HS-5 (cell line): ENCODE measurements around the gene CD207.
A peak's percentile ranks its signal among the peaks of the same experiment; 100 is the strongest.

Experiments
- DNase-seq: peaks from one replicate; pipeline ENCODE4 v3.0.0-alpha.2; 2012; ENCODE audit warnings: low read depth

CD207 gene

DNA sequence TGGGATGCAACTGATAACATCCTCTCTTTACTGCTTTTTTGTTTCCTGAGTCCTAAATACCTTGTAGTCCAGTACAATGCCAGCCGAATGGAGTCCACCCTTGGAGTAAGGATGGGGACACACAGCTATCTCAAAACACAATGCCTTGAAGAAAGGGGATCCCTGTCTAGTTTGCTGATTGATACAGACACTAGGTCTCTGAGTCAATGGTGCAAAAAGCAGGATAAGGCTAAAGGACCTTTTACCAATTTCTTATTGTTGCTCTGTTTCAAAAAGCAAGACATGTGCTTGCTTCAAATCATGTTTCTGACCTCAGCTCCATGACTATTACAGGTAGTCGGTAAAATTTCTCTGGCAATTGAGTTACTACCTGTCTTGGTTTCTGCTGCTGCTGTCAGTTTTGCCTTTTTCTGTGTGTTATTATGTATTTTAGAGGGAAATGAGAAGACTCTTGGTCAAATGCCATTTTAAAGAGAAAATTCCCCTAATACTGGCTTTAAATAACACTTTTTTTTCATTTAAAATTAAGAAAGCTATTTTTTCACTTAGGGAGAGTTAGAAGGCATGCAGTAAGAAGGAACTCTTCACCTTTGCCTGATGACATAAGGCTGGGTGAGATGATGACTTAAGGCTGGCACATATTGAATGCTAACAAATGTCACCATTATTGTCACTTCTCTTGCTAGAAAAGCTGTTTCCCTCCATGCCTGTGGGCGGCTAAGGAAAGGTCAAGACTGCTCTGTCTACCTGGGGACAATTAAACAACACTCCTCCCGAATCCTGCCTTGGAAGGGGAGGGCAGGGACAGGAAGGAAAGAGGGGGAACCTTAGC is 40.2 kb downstream of the CD207 start:
- DNase-seq = no peak

DNA sequence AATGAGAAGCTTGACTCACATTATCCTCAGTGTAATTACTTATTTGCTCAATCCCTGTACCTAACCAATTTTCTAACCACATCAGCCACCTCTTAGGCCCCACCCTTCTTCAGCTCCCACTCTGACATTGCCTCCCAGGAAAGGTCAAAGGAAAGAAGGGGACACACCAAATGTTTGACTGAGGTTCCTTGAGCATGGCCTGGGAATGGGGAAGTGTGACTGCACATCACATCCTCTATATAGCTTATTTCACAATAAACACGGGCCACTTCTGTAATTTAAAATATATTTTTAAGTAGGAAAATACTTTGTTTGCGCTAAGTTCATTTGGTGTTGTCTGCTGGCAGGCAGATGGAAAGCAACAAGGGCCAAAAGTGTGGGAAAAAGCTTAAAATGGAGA is 42.2 kb downstream of the CD207 start:
- no peak for DNase-seq

DNA sequence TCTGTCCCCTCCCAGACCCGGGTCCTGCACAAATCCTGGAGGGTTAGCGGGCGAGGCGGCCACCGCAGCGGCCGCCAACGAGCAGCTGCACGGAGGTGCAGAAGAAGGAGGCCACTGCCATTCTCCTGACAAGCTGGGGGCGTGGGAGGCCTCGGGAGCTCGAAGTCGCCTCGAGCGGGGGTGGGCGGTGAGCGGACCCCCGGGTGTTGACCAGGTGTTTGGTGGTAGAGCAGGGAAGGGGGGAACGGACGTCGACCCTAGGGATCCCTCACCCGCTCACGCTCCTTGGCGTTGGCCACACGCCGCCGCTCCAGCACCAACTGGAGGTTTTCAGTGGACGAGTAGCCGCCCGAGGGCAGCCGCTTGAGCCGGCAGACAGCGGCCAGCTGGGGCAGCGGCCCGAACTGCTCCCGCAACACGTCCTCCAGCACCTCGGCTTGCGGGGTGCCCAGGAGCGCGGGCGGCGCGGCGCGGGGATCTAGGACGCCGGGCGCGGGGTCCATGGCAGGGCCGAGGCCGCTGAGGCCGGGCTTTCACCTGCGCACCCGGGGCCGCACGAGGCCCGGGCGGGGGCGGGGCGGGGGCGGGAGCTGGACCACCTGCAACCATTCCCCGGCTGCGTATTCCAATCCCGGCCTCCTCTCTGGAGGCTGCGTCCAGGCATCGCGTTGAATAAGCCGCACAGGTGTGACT is 45.3 kb downstream of the CD207 start, which contains the start of gene FIGLA:
TSS of gene FIGLA (minus strand) at position 508 of the 693 bp plus-strand sequence. CDS start at position 503, 5 bp downstream.
- no peak for DNase-seq

DNA sequence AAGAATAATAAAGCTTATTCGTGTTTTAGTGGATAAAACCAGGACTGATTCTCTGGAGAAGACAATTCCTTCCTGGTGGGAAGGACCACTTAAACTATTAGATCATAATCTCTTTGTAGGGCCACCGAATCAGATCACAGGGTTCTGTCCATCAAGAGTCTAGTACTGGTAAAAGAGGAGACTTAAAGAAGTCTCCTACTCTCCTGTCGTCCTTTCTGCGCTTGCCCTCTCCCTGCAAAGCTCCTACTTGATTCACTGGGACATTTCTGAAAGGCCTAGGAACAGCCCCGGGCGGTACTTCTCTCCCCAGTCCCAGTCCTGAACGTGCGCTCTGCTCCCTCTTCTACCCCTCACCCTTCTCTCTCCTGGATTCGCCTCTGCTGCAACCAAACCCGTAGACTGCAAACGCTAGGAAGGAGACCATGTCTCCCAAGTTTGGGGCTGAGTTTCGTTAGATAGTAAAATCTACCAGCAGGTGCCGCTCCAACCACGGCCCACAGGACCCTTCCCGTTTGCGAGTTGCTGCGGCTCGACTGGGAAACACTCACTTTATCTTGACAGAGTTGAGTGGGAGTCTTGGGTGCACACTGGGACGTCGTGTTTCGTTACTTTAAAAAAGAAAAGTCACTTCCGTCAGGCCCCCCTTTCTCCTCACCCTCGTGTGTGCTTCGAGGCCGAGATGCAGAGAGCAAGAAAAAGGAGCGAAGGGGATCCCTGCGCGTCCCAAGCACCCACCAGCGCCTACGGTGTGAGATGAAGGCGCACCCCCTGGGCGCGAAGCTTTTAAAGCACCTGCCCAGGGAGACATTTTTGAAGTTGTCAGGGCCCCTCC is 46.1 kb downstream of the CD207 start:
- peak; percentile 18 for DNase-seq

DNA sequence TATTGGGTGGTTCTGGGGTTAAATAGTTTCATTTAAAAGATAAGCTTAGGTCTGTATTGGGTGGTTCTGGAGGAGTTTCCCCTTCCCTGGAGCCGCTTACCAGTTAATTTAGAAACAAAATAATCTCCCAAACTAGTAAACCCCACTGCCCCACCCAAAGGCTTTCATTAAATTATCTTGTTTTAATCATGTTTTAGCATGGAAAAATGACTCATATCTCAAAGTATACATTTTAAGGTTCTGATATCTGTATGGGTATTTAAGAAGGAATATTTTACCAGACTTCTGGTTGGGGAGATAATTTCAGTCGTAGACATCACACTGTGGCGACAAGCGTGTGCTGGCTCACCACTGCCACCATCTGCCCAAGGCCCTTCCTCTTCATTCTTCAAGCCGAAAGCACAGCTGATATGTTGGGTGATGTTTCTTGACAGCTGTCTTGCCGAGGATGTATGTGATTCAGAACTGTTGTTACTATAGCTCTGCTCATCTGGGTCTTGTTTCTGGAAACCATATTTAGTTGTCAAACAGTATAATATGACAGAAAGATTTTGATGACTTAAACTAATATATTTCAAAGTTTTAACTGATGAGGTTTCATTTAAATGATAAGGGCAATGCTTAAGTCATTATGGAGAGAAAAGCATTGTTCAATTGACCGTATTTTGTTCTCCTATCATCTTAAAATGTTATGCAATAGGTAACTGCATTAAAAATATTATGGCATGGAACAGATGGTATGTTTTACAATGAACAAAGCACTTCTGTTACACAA is 50.3 kb downstream of the CD207 start:
- DNase-seq = no peak

DNA sequence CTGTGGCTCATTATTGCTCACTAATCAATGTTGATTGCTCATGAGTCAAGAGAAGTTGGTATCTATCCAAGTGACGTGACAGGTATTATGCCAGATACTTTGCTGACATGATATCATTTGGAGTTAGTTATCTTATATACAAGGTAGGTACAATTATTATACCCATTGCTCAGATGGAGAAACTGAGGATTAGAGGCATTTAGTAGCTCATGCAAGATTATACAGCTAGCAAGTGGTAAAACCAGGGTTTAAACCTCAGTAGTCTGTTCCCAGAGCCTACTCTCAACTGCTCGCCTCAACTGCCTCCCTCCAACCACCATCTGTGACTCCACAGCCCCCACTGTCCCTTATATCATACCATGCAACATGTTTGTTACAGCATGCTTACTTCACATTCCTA is 51.3 kb downstream of the CD207 start:
- no peak for DNase-seq
